DMS 273 treated with DMSO at 0.1 percent for 48 hours (cell line): ENCODE measurements around the gene HTT.

Experiments
- DNase-seq: peaks from one replicate; lab custom pipeline; 2025; lab: John Stamatoyannopoulos, UW

The HTT gene

DNA sequence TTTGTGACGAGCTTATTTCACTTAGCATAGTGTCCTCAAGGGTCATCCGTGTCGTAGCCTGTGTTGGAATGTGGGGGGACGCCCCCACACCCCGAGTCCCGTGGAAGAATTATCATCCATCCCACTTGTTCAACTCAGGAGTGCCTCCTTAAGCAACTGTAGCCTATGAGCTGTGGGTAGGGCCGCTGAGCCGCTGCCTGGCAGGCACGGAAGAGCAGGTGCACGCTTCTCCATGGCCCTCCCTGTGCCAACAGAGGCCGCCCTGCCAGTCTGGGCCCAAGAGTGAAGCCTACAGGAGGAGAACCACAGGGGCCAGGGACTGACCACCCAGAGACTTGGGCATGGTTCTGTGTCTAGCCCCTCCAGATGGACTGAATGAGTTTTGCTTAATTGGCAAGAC, 216.0 kb downstream of the HTT start:
- no peak for DNase-seq

- DNase-seq = no peak
Observed at GRCh38 chr4:3290889-3291321, 216.4 kb downstream of the HTT start.

DNA sequence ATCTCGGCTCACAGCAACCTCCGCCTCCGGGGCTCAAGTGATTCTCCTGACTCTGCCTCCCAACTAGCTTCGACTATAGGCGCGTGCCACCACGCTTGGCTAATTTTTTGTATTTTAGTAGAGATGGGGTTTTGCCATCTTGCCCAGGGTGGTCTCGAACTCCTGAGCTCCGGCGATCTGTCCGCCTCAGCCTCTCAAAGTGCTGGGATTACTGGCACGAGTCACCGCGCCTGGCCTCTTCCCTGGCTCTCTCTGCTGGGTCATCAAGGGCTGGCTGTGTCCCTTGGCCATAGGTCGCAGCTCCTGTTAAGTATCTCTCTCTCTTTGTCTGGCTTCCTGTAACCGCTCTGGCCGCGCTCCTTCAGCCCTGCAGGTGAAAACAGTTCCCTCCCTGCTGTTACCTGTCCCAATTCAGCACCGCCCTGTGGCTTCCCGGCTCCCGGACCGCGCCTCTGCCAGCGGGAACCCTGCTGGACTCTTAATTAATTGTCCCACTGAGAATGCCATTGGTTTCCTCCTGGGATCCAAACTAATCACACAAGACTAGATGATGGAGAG, 217.0 kb downstream of the HTT start:
- no peak for DNase-seq

DNA sequence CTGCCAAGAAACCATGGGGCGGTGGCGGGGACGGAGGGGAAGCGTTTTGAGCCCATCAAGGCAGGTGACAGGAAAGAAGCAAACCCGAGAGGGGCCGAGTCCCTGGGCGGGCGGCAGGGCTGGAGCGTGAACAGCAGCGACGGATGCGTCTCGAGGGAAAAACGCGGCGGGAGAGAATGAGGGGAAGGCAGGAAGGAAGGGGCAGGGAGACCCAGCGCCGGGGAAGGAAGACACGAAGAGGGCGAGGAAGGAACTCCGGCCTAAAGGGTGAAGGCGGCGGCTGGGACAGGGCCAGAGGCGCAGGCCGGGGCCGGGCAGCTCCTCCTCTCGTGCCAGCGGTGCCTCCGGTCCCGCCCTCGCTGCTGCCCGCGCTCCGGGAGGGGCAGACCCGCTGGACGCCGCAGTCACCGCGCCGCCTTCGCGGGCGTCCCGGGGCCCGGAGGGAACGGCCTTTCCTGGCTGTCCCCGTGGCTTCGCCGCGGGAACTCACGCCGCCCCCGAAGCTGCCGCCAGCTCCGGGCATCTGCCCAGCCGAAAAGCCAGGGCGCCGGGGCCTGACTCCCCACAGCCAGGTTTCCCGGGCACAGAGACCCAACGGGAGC, 217.6 kb downstream of the HTT start:
- DNase-seq = no peak

DNA sequence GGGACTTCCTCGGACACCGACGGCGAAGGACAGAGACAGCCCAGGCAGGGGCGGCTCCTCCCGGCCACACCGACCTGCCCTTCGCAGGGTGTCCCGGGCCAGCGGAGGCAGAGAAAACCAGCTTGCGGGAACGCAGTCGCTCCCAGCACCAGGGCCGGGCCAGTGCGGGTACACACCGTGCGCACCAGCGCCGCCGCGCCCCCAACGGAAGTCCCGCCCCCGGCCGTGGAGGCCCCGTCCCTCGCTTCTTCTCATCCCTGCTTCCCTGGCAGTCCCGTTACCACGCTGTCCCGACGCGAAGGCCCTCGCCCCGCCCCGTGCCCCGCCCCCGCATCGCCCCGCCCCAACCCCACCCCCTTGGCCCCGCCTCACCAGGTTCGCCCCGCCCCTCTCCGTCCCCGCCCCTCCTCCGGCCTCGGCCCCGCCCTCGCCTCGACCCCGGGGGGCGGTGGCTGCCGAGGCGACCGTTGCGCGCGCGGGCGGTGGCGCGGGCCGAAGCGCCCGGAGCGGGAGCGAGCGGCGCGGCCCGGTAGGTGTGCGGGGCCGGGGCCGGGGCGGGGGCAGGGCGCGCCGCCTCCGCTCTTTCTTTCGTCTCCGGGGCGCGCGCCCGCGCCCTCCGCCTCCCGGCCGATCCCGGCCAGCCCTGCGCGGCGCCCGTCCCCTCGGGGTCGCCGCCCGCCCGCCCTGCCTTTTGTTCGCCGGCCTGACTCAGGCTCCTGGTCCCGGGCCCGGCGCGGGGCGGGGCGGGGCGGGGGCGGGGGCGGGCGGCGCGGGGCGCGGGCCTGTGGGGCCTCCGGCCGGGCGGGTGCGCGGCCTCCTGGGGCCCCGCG, 218.3 kb downstream of the HTT start, which contains the start of gene RGS12:
Gene RGS12, plus strand, starts transcription at position 451 of the 830 bp plus-strand sequence. CDS start 23,150 bp downstream, outside the sequence.
- peak; percentile 46 for DNase-seq
